Left ventricle myocardium inferior (tissue), 1 donor: ENCODE data around the gene ZBTB7B. TPM values are rescaled to one million over a fixed set of nuclear protein-coding genes. Genes with fewer than 3 reads are reported as not detected.
A peak's percentile ranks its signal among the peaks of the same experiment; 100 is the strongest.

ENCODE experiments used
- DNase-seq: peaks from one replicate; pipeline ENCODE4 v3.0.0-alpha.2; 2020
- H3K27ac ChIP-seq: fragments of 200-600 bp; replicated peaks from 2 replicates; pipeline ENCODE4 v1.8.0; 2021
- H3K27me3 ChIP-seq: fragments of 200-600 bp; 2 replicates; pipeline ENCODE4 v1.8.0; 2021; ENCODE audit warnings: low read depth
- H3K36me3 ChIP-seq: fragments of 200-600 bp; 2 replicates; pipeline ENCODE4 v1.8.0; 2021
- H3K4me1 ChIP-seq: fragments of 200-600 bp; 2 replicates; pipeline ENCODE4 v1.8.0; 2021
- H3K4me3 ChIP-seq: fragments of 200-600 bp; 2 replicates; pipeline ENCODE4 v1.8.0; 2021; ENCODE audit warnings: mild to moderate bottlenecking, moderate library complexity
- H3K9me3 ChIP-seq: fragments of 200-600 bp; replicated peaks from 2 replicates; pipeline ENCODE4 v1.8.0; 2021
- CTCF ChIP-seq: fragments of 200-600 bp; IDR thresholded peaks from 2 replicates; pipeline ENCODE4 v1.8.0; 2021; ENCODE audit warnings: antibody characterized with exemption, mild to moderate bottlenecking, borderline replicate concordance
- intact Hi-C: fragments of 100-400 bp; cut with micrococcal nuclease; formaldehyde crosslinking; loops from one replicate; pipeline ENCODE4 v1.11.0; 2022
- total RNA-seq: library from RNA; stranded (reverse); fragmentation: NEBNext Ultra II Directional; extraction: Animal tissue kit (Norgen Biotek cat#: 25700); gene quantifications from one replicate; pipeline ENCODE4 v1.2.1, GENCODE V29; 2021
- donor health status: DM: no; HTN: yes; CAD: no; lungs with severe emphysema.

ZBTB7B gene
- total RNA-seq, 1 donor from 2014 or later: 42.8 TPM

- DNase-seq: peak; percentile 56
- intact Hi-C loops: no loop called here
- H3K9me3 ChIP-seq: no peaks in the 10 kb centered on the region
- no peak for TF ChIP-seq CTCF
- no peaks in the 10 kb centered on the region for H3K27me3 ChIP-seq
- peaks cover 76% of the 10 kb centered on the region for H3K4me1 ChIP-seq
- H3K36me3 ChIP-seq: peaks cover 16% of the 10 kb centered on the region
- peak overlapping the region; percentile 75 for H3K4me3 ChIP-seq
- H3K27ac ChIP-seq: peak overlapping the region; percentile 88
These were observed 46.1 kb upstream of the ZBTB7B start for GRCh38 chr1:154956544-154956941.

DNA sequence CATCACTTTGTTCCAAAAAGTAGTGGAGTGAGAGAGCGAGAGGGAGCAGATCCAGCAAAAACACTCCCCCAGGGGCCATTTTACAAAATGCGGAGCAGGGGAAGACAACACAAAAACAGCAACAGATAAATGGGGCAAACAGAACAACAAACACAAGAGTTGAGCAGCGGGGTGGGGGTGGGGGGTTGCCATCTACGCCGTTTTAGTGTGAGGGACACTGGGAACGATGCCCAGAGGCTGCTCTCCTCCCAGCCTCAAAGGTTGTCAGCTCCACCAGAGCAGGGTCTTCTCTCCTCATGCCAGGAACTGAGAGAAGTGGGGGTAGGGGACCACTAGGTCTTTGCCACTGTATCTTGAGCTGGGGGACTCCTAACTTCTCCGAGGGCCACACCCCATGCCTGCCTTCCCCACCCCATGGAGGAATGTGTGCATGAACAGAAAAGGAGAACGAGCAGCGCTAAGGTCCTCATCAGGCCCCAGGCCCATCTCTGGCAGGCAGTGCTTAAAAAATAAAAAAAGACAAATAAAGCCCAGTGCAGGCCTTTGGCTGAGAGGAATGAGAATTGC, 45.4 kb upstream of the ZBTB7B start:
- Histone ChIP-seq H3K27me3 (no peaks in the 10 kb centered on the region), H3K4me1 (peaks cover 77% of the 10 kb centered on the region), H3K4me3 (no peak overlapping the region), H3K27ac (peak overlapping the region; percentile 88), H3K9me3 (no peaks in the 10 kb centered on the region), H3K36me3 (peaks cover 15% of the 10 kb centered on the region)
- no peak for DNase-seq
- no peak for TF ChIP-seq CTCF
- intact Hi-C loops: no loop called here

DNA sequence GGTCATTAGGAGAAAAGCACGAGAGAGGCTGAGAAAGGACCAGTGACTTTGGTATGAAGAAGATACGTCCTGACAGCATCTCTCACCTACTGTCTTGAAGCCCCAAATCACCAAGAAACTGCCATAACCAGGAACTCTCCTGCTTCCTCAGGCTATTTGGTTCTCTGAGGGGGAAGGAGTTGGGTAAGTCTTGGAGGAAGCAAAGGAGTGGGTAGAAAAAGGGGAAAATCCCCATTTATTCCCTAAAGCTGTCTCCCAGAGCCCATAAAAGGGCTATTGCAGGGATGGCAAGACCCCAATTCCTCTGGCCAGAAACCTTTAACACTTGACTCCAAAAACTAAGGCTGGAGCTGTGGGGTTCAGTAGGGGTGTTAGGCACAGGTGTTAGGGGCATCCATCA, 44.6 kb upstream of the ZBTB7B start:
- intact Hi-C loops: no loop called here
- Histone ChIP-seq H3K4me3 (no peak overlapping the region), H3K27me3 (no peaks in the 10 kb centered on the region), H3K36me3 (peaks cover 16% of the 10 kb centered on the region), H3K4me1 (peaks cover 77% of the 10 kb centered on the region), H3K27ac (no peak overlapping the region), H3K9me3 (no peaks in the 10 kb centered on the region)
- no peak for DNase-seq
- no peak for TF ChIP-seq CTCF

DNA sequence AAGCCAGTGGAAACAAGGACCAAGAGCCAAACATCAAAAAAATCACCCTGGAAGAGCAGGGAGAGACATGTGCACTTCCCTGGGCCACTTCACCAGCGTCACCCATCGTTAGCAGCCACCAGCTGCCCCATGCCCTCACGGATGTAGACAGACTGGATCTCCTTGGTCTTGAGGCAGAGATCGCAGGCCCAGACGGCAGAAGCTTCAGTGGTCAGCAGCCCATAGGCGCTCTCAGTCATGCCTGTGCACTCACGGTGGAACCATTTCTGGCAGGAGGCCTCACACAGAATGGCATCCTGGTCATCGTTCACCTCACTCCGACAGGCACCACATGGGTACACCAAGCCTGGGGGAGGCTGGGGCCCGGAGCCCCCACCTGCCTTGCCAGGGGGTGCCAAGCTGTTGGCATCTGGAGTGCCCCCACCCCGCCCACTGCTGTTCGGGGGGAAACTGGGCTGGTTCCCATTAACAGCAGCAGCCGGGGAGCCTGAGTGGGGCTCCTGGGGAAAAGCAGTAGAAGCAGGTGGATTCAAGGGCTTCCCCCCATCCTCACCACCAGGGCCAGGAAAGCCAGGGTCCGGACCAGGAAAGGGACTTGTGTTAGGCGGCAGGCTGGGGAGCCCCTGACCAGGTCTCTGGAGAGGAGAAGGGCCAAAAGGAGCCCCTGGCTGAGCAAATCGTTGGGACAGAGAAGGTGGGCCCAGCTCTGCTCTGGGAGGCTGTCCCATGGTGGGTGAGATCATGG, 43.7 kb upstream of the ZBTB7B start:
- peaks cover 24% of the 10 kb centered on the region for H3K36me3 ChIP-seq
- no peak for DNase-seq
- no peak overlapping the region for H3K4me3 ChIP-seq
- H3K27me3 ChIP-seq: no peaks in the 10 kb centered on the region
- intact Hi-C loops: no loop called here
- no peak overlapping the region for H3K27ac ChIP-seq
- H3K9me3 ChIP-seq: no peaks in the 10 kb centered on the region
- peaks cover 76% of the 10 kb centered on the region for H3K4me1 ChIP-seq
- no peak for TF ChIP-seq CTCF

GRCh38 chr1:154959426-154959780, 43.2 kb upstream of the ZBTB7B start:
- DNase-seq: no peak
- TF ChIP-seq CTCF: no peak

More at GRCh38 chr1:154959426-154959780, 43.2 kb upstream of the ZBTB7B start:
- Histone ChIP-seq H3K27ac (no peak overlapping the region), H3K36me3 (peaks cover 30% of the 10 kb centered on the region), H3K4me1 (peaks cover 70% of the 10 kb centered on the region), H3K4me3 (no peak overlapping the region), H3K27me3 (no peaks in the 10 kb centered on the region), H3K9me3 (no peaks in the 10 kb centered on the region)
- intact Hi-C loops: no loop called here
